ENCODE results near the gene ZMPSTE24. TPM values are rescaled to one million over a fixed set of nuclear protein-coding genes. Genes with fewer than 3 reads are reported as not detected.
A peak's percentile ranks its signal among the peaks of the same experiment; 100 is the strongest.

Gene ZMPSTE24
- total RNA-seq, 4 donors from 2014 or later, result 11.6 to 44.3 (median 25.1) TPM

GRCh38 chr1:40258445-40258769 is 371 bp downstream of the ZMPSTE24 start:
- DNase-seq, result no peak
- peaks cover 0 to 18% (median 2%) of the 10 kb centered on the region in 4 donors for H3K4me1 ChIP-seq
- TF ChIP-seq POLR2A (IDR thresholded peaks at IDR 0.05), result no peak
- TF ChIP-seq CTCF (IDR thresholded peaks at IDR 0.05), result no peak
- no peaks in the 10 kb centered on the region for H3K9me3 ChIP-seq
- H3K4me3 ChIP-seq, result peak overlapping the region; percentile 64 to 86 (median 72)
- H3K27ac ChIP-seq, result peak overlapping the region; percentile 88 to 97 (median 95)
- H3K36me3 ChIP-seq, result peaks cover 0 to 28% (median 0%) of the 10 kb centered on the region in 3 donors
- H3K27me3 ChIP-seq, result no peaks in the 10 kb centered on the region

- peaks cover 0 to 55% (median 0%) of the 10 kb centered on the region in 3 donors for H3K36me3 ChIP-seq
- TF ChIP-seq POLR2A (IDR thresholded peaks at IDR 0.05), result no peak
- no peak for TF ChIP-seq CTCF (IDR thresholded peaks at IDR 0.05)
- no peak for DNase-seq
- no peaks in the 10 kb centered on the region for H3K27me3 ChIP-seq
- H3K4me1 ChIP-seq, result peaks cover 0 to 4% (median 0%) of the 10 kb centered on the region in 4 donors
- H3K4me3 ChIP-seq, result no peak overlapping the region
- H3K9me3 ChIP-seq, result no peaks in the 10 kb centered on the region
- no peak overlapping the region for H3K27ac ChIP-seq
Observed at GRCh38 chr1:40264354-40264781, 6.3 kb downstream of the ZMPSTE24 start.

GRCh38 chr1:40265298-40265697 is 7.3 kb downstream of the ZMPSTE24 start:
- Histone ChIP-seq H3K9me3 (no peaks in the 10 kb centered on the region), H3K4me3 (no peak overlapping the region), H3K36me3 (peaks cover 0 to 65% (median 0%) of the 10 kb centered on the region in 3 donors), H3K27me3 (no peaks in the 10 kb centered on the region), H3K4me1 (no peaks in the 10 kb centered on the region), H3K27ac (no peak overlapping the region)
- TF ChIP-seq POLR2A (IDR thresholded peaks at IDR 0.05) (no peak), CTCF (IDR thresholded peaks at IDR 0.05) (no peak)
- DNase-seq, result no peak

- H3K27ac ChIP-seq, result no peak overlapping the region
- H3K36me3 ChIP-seq, result peaks cover 0 to 67% (median 0%) of the 10 kb centered on the region in 3 donors
Observed at GRCh38 chr1:40265919-40266318, 7.9 kb downstream of the ZMPSTE24 start.

GRCh38 chr1:40266786-40267535 is 8.9 kb downstream of the ZMPSTE24 start:
- Histone ChIP-seq H3K4me1 (no peaks in the 10 kb centered on the region), H3K36me3 (peaks cover 0 to 67% (median 0%) of the 10 kb centered on the region in 3 donors), H3K27me3 (no peaks in the 10 kb centered on the region), H3K9me3 (no peaks in the 10 kb centered on the region), H3K27ac (peak overlapping the region in 1 of 4 donors; percentile 51), H3K4me3 (no peak overlapping the region)
- DNase-seq, result no peak
- TF ChIP-seq POLR2A (IDR thresholded peaks at IDR 0.05) (no peak), CTCF (IDR thresholded peaks at IDR 0.05) (no peak)

More at GRCh38 chr1:40265919-40266318, 7.9 kb downstream of the ZMPSTE24 start:
- Histone ChIP-seq H3K4me1 (no peaks in the 10 kb centered on the region), H3K9me3 (no peaks in the 10 kb centered on the region), H3K27me3 (no peaks in the 10 kb centered on the region), H3K4me3 (no peak overlapping the region)
- TF ChIP-seq CTCF (IDR thresholded peaks at IDR 0.05), result no peak
- no peak for DNase-seq

All from Peyer's patch (tissue), 4 donors.